ENCODE results near the gene SPTBN1.

DNA sequence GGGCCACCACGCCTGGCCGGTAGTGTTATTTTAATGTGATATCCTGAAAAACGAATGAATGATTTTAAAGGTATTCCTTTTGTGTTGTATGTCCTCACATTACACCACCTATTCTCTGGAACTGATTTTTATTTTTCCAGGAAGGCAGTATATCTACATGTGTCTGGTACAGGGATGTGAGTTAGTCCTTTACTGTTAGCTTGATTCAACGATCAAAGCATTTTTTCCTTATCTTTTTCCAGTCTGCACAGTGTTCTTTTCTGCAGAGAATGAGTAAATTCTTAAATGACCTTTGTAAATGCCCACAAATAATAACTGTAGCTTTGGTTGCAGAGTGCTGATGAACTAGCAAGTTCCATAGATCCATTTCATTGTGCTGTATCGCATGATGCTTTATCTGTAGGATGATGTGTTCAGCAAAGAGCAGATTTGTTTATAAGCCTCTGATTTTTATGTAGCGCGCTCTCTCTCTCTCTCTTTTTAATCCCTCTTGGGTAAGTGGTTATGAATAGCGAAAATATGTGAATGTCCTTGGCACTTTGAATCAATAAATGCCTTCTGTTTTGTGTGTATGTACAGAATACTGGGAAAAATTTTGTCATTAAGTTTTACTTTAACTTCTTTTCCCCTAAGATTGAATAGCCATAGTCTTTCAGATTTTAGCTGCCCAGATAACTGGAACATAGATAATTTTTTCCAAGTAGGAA, 184.9 kb downstream of the SPTBN1 start:
- TF ChIP-seq BHLHE40 (IDR thresholded peaks at IDR 0.05; ENCODE audit: borderline replicate concordance) (no peak), SUZ12 (IDR thresholded peaks at IDR 0.05) (no peak), FOXK2 (IDR thresholded peaks at IDR 0.05) (no peak), HDGF (IDR thresholded peaks at IDR 0.05; ENCODE audit: borderline replicate concordance) (no peak)

Data from HEK293T (cell line).